HG02981 (cell line): ENCODE data around the gene SIN3B.

ENCODE experiments used
- ATAC-seq: cut with Tn5 transposase; IDR thresholded peaks from one replicate; pipeline ENCODE4 v1.9.1; 2021; ENCODE audit warnings: mild to moderate bottlenecking, moderate library complexity; ENCODE audit not compliant: unreplicated experiment

The SIN3B gene

DNA sequence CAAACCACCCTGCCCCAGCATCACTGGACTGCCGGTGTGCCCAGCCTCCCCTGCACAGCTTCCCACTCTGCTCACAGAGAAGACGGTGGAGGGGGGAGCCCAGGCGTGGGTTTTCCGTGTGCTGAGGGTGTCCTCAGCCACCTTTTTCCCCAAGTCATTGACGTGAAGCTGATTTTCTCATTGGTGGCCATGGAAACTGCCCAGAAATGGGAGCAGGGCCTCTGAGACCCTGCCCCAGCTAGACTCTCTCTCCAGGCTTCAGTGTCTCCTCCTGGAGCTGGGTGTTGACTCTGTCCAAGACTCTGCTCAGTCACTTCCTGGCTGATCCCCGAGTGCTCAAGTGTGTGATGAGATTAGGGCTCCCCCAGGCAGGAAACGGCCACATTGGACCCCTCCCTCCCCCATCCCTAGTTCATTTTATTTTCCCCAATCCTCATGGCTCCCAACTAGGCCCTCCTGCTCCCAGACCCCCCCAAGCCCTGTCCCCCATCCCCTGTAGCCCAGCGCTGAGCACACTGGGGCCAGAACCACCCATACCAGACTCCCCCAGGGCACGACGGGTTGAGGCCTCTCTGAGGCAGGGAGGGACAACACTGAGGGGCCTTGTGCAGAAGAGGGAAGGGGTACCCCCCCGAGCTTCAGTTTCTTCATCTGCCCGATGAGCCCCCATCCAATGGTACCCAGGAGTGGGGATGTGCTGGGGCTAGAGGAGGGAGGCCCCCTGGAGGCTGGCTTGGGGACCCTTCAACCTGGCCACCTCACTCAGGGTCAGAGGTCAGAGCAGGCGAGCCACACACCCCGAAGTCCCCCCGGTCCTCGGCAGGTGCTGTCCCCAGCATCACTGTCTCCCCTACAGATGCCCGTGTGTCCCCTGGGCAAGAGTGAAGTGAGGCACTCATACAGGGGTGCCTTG, 58.4 kb downstream of the SIN3B start:
- ATAC-seq, result no peak

GRCh38 chr19:16888629-16889365, 59.6 kb downstream of the SIN3B start, which contains the start of gene F2RL3:
Gene F2RL3, plus strand, starts transcription at chr19:16888999. Its CDS starts 191 bp downstream, at chr19:16889190.
- ATAC-seq, result no peak

GRCh38 chr19:16889366-16889882, 60.2 kb downstream of the SIN3B start:
- ATAC-seq, result no peak

DNA sequence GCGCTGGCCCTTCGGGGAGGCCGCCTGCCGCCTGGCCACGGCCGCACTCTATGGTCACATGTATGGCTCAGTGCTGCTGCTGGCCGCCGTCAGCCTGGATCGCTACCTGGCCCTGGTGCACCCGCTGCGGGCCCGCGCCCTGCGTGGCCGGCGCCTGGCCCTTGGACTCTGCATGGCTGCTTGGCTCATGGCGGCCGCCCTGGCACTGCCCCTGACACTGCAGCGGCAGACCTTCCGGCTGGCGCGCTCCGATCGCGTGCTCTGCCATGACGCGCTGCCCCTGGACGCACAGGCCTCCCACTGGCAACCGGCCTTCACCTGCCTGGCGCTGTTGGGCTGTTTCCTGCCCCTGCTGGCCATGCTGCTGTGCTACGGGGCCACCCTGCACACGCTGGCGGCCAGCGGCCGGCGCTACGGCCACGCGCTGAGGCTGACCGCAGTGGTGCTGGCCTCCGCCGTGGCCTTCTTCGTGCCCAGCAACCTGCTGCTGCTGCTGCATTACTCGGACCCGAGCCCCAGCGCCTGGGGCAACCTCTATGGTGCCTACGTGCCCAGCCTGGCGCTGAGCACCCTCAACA, 60.8 kb downstream of the SIN3B start:
- ATAC-seq, result no peak

DNA sequence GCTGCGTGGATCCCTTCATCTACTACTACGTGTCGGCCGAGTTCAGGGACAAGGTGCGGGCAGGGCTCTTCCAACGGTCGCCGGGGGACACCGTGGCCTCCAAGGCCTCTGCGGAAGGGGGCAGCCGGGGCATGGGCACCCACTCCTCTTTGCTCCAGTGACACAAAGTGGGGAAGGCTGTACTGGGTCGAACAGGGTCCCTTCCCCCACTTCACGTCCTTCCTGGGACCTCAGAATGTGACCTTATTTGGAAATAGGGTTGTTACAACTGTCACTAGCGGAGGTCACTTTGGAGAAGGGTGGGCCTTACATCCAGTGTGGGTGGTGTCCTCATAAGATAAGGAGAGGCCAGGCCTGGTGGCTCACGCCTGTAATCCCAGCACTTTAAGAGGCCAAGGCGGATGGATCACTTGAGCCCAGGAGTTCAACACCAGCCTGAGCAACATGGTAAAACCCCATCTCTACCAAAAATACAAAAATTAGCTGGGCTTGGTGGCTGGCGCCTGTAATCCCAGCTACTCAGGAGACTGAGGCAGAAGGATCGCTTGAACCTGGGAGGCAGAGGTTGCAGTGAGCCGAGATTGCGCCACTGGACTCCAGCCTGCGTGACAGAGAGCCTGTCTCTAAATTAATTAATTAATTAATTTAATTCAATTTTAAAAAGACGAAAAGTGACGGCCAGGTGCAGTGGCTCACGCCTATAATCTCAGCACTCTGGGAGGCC, 61.4 kb downstream of the SIN3B start:
- no peak for ATAC-seq

DNA sequence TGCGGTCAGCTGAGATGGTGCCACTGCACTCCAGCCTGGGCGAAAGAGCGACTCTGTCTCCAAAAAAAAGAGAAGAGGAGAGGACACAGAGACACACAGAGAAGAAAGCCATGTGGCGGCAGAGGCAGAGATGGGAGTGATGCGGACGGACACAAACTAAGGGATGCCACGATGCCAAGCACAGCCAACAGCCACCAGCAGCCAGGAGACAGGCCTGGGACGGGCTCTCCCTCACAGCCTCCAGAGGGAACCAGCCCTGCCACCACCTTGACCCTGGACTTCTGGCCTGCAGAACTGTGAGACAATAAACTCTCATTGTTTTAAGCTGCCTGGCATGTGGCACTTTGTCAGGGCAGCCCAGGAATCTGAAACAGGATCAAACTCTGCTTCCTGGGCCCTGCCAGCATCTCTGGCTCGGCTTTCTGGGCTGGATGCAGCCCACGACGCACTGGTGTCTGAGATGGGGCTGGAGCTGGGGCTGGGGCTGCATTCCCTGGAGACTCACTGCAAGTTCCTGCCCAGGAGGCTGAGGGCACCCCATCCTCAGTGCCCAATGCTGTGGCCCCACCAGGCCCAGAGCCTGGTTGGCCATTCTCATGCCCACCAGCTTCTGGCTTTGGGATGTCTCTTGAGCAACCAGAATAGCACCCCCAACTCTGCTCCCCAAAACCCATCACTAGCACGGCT, 62.6 kb downstream of the SIN3B start:
- ATAC-seq, result no peak

DNA sequence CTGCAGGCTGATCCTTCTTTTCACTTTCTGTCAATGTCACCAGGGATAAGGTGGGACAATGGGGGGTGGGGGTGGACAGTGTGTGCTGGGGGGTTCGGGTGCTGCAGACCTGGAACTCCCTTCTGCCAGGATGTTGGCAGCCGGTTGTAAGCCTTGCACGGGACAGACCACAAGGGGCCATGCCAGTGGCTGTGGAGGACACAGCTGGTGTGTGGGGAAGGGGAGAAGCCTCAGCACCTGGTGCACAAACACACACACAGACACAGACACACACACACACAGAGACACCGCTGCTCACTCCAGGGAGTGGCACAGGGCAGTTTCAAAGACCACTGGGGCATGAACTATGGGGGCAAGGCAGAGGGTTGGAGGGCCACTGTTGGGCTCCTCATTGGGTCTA, 63.2 kb downstream of the SIN3B start:
- no peak for ATAC-seq

GRCh38 chr19:16892868-16893685, 63.9 kb downstream of the SIN3B start:
- ATAC-seq, result no peak

DNA sequence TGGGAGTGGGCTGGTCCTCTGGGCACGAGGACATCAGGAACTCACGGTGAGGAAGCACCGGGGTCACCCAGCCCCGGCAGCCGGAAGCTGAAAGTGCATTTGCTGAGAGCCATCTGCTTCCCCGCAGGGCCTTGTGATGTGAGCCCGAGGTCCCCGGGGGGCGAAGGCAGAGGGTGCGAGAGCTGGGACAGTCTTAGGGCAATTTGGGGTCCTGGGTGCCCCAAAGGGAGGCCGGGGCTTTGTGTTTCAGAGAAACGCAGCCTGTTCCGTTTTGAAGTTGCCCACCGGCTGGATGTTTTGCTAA, 64.4 kb downstream of the SIN3B start:
- no peak for ATAC-seq

DNA sequence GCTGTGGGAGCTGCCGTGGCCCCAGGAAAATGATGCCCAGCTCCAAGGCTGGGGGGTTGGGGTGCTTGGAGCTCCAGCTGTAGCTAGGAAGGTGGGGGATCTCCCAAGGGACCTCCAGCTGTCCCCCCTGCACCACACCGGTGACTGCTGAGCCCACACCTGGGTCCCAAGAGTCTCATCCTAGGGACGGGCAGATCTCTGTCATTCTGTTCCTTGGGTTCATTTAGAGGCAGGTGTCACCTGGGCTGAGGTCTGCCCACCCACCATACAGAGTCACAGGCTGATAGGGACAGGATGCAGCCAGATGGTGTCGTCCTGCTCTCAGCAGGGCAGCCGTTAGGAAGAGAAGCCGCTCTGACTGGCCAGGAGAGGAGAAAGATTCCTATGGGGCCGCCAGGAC, 64.9 kb downstream of the SIN3B start:
- ATAC-seq, result no peak

DNA sequence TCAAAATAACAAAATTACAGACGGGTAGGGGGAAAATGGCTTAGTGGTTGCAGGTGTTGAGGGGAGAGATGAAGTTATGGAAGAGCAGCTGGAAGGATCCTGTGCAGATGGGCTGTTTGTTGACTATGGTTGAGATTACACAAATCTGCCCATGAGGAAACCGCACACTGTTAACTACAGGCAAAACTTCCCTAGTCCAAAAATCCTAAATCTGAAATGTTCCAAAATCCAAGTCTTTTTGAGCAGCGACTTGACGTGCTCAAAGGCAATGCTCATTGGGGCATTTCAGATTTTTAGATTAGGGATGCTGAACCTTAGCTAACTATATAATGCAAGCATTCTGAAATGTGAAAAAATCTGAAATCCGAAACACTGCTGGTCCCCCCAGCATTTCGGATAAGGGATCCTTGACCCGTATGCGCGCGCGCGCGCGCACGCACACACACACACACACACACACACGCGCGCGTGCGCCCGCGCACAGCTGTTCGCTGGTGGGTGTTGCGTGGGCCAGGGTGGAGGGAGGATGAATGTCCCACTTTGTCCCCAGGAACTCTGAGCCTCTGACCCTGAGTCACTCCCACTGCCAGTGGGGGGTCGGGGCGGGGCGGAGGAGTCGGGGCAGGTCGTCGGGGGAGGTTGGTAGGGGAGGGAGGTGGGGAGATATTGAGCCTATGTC, 66.4 kb downstream of the SIN3B start:
- ATAC-seq, result no peak

GRCh38 chr19:16896146-16897028, 67.2 kb downstream of the SIN3B start:
- ATAC-seq, result peak; percentile 19

- peak; percentile 41 for ATAC-seq
These were observed 68.0 kb downstream of the SIN3B start for GRCh38 chr19:16897029-16897855.

- no peak for ATAC-seq
These were observed 68.6 kb downstream of the SIN3B start for GRCh38 chr19:16897856-16898161.

DNA sequence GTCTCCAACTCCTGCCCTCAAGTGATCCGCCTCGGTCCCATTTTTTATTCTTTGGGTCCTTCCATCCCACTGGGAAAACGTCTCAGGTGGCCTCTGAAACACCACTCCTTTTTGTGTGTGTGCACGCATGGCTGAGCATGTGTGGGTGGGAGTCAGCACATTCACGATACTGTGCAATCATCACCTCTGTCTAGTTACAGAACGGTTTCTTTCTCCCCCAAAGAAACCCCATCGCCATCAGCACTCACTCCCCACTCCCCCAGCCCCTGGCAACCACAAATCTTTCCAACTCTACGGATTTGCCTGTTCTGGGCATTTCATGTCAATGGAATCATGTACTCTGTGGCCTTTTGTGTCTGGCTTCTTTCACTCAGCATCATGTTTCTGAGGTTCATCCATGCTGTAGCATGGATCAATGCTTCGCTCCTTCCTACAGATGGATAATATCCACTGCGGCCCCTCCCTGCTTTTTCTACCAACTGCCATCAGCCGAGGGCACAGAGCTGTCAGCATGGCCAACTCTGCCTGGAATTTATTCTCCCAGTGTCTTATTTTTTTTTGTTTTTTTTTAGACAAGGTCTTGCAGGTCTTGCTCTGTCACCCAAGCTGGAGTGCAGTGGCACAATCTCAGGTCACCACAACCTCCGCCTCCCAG, 69.3 kb downstream of the SIN3B start:
- ATAC-seq, result no peak

DNA sequence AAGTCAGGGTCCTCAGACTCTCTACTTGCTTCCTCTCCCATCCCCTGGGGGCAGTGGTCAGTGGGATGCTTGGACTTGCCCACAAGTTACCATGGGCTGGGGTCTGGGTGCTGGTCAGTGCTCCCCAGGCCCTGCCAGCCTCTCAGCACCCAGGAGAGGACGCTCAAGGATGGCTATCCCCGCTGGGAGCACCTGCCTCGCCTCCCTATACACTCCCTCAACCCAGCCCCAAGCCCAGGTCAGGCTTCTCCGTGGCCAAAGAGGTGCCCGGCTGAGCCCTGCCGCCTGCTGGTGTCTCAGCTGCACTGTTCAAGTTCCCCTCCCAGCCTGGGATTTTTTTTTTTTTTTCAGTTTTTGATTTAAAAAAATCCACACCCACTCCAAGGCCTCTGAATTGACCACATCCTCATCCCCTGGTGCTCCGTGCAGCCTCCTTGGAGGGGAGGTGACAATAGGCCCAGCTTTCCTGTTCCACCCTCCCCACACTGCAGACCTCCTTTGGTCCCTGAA, 70.4 kb downstream of the SIN3B start:
- no peak for ATAC-seq
